ENCODE data around the gene APBB2.

DNA sequence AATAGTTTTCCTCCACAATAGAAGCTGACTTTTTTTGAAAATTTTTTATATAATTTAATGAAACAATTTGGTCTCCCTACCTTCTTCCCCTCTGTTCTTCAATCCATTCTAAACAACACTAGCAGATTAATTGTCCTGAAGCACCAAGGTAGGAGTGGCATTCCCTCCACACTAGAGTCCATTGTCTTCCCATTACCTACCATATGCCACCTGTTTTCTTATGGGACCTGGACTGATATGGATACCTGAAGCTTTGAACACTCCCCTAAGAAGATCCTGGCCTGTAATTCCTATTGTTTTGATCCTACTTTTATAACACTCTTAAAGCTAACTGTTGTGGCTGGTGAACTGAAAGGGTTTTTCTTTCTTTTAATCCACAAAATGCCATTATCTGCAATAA, 92.0 kb downstream of the APBB2 start:
- no peak for TF ChIP-seq POLR2A (IDR thresholded peaks at IDR 0.05)
- TF ChIP-seq, protein P1, sequence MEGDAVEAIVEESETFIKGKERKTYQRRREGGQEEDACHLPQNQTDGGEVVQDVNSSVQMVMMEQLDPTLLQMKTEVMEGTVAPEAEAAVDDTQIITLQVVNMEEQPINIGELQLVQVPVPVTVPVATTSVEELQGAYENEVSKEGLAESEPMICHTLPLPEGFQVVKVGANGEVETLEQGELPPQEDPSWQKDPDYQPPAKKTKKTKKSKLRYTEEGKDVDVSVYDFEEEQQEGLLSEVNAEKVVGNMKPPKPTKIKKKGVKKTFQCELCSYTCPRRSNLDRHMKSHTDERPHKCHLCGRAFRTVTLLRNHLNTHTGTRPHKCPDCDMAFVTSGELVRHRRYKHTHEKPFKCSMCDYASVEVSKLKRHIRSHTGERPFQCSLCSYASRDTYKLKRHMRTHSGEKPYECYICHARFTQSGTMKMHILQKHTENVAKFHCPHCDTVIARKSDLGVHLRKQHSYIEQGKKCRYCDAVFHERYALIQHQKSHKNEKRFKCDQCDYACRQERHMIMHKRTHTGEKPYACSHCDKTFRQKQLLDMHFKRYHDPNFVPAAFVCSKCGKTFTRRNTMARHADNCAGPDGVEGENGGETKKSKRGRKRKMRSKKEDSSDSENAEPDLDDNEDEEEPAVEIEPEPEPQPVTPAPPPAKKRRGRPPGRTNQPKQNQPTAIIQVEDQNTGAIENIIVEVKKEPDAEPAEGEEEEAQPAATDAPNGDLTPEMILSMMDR (IDR thresholded peaks at IDR 0.05) = no peak
